GM12872 (cell line): ENCODE data around the gene DSCAM.

ENCODE experiments used
- TF ChIP-seq, protein P1 (sequence below): IDR thresholded peaks from 3 replicates; pipeline ENCODE4 v1.5.1; 2011; ENCODE audit warnings: low read depth, mild to moderate bottlenecking, low read length, moderate library complexity; ENCODE audit not compliant: insufficient read depth

Gene DSCAM

DNA sequence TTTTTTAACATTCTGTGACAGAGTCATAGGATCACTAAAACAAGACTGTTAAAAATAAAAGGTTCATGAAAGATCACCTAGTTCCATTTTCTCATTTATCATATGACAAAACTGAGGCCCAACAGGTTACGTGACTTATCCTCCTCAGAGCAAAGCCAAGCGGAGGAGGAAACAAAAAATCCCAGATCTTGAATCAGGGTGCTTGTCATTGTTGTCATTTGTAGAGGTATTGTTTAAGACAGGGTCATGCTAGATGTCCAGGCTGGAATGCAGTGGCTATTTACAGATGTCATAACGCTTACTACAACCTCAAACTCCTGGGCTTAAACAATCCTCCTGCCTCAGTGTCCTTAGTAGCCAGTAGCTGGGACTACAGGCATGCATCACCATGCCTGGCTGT is 293.2 kb downstream of the DSCAM start:
- TF ChIP-seq, protein P1, sequence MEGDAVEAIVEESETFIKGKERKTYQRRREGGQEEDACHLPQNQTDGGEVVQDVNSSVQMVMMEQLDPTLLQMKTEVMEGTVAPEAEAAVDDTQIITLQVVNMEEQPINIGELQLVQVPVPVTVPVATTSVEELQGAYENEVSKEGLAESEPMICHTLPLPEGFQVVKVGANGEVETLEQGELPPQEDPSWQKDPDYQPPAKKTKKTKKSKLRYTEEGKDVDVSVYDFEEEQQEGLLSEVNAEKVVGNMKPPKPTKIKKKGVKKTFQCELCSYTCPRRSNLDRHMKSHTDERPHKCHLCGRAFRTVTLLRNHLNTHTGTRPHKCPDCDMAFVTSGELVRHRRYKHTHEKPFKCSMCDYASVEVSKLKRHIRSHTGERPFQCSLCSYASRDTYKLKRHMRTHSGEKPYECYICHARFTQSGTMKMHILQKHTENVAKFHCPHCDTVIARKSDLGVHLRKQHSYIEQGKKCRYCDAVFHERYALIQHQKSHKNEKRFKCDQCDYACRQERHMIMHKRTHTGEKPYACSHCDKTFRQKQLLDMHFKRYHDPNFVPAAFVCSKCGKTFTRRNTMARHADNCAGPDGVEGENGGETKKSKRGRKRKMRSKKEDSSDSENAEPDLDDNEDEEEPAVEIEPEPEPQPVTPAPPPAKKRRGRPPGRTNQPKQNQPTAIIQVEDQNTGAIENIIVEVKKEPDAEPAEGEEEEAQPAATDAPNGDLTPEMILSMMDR = no peak

DNA sequence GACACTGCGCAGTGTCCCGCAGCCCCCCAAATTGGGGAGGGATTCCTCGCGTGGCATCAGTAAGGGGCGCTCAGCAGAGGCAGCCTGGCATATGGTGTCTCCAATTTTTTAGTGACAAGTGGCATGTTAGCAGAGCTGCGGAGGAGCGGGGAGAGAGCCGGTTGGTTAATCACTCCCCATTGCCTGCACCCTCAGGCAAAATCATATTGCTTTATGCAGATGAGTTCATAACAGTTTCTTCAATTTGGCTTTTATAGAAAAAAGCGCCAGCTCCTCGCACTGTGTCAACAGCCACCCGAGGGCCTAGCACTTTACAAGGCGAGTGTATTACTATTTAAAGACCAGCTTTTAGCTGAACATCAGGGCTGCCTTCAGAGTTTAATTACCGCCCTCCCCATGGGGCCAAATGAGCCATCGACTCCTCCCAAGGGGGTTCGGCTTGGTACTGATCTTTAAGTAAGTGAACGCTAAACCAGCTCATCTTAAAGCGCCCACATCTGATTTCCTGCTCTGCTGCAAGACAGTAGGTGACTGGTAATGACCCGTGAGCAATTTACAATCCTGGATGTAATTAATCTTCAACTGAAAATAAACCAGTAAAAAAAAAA is 298.9 kb downstream of the DSCAM start:
- TF ChIP-seq, protein P1 = no peak

DNA sequence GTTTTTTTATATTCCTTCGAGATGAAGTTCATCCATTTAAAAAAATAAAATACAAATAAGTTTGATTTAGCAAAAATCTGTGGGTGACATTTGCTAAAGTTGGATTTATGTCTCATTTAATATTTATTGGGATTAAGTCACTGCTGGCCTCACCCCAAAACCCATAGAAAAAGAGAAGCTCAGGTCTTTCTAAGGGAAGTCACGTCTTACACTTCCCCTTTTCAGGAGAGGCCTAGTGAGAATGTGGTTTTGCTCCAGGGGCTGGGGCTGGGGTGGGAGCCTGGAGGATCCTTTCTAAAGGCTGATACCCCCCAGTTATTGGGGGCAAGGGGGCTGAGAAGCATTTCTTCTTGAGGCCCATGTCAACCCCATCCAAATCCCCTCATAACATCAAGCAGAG is 300.3 kb downstream of the DSCAM start:
- TF ChIP-seq, protein P1 = no peak

DNA sequence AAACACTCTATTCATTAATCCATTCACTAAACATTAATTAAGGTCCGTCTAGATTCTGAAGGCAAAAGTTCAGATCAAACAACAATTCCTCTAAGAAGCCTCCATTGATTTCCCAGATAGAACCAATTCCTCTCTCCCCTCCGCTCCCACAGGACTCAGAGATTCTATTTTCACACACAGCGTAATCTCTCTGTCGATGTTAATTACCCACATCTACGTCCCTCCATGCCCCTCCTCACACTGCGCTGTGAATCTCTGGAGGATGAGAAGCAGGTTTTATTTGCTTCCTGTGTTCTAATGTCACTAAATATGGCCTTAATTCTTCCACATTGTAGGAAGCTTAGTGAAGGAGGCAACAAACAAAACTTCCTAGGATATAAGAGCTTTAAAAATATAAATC is 306.7 kb downstream of the DSCAM start:
- TF ChIP-seq, protein P1 = no peak

DNA sequence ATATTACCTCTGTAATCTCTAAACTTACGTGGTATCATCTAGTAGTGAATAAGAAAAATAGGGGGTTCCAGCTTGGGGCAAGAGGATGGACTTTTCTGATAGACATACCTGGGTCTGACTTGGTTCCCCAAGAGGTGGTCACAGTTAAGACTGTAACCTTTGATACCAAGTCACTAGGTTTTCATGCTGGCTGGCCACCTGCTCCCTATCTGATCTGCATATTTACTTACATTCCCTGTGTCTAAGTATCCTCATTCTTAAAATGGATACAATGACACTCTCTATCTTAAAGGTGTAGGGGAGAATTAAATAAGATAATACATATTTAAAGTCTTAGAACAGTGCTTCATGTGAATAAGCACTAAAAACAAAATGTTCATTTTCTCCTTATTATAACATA is 312.1 kb downstream of the DSCAM start:
- TF ChIP-seq, protein P1 = no peak

DNA sequence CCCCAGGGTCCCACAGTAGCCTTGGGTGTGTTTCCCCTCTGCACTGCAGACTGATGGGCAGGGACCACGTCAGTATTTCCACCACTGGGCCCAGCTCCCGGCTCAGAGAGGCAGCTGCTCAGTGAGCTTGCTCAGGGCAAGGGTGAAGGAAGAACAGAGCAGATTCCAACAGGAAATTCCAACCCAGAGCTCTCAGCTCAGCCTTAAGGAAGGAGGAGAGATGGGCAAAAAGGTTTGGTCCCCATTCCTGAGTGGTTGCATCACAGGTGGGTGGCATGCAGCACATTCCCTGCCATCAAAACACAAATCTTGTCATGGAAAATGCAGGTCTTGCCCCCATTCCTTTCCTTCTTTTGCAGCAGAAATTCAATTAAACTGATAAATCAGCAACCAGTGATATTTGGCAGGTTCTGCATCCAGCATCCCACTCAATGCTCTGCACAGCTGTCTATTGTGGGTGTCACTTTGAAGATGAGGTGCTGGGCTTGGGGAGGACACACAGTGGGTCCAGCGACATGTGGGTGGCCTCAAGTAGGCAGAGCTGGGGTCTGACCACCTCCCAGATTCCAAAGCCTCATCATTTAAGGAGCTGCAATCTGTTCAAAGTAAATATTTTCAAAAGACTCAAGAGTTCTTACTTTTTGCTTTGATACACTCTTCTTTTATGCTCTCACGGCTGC is 315.4 kb downstream of the DSCAM start:
- TF ChIP-seq, protein P1 = no peak

DNA sequence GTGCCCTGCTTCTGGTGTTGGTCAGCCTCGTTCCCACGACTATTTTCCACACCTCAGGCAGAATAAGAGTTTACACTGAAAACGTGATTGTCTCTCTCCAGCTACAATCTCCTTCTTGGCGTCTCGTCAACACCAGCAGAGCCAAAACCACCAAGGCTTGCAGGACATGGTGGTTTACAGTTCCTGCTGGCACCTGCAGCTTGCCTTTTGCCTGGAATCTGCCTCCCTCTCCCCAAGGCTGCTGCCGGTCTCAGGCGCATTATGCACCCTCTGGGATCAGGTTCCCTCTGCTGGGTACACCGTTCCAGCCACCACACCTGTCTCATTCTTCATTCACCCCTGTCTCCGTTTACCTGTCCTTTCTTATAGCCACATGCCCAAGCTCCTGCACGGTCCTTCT is 315.9 kb downstream of the DSCAM start:
- TF ChIP-seq, protein P1 = no peak

DNA sequence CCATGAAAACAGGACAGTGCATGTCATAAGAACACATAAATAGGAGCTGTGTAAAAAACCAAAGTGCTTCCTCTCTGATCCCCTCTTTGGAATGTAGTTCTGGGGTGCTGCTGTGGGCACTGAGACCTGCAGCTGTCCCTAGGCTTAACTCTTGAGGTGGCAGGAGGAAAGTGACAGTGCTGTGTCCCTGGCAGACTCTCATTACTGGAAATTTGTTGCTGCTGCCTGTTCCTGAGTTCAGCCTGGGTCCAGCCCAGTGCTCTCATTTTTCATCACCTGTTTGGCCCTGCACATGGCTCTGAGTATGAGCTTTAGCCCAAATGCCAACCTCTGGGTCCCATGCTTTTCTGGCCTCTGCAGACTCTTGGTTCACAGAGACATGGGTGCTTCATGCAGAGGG is 329.3 kb downstream of the DSCAM start:
- TF ChIP-seq, protein P1 = no peak
